ENCODE results near the gene GANC.

Gene GANC

GRCh38 chr15:42345504-42345903 lies 72.5 kb downstream of the GANC start:
- no peak for TF ChIP-seq ZFX (IDR thresholded peaks at IDR 0.05)
- TF ChIP-seq, protein P1, sequence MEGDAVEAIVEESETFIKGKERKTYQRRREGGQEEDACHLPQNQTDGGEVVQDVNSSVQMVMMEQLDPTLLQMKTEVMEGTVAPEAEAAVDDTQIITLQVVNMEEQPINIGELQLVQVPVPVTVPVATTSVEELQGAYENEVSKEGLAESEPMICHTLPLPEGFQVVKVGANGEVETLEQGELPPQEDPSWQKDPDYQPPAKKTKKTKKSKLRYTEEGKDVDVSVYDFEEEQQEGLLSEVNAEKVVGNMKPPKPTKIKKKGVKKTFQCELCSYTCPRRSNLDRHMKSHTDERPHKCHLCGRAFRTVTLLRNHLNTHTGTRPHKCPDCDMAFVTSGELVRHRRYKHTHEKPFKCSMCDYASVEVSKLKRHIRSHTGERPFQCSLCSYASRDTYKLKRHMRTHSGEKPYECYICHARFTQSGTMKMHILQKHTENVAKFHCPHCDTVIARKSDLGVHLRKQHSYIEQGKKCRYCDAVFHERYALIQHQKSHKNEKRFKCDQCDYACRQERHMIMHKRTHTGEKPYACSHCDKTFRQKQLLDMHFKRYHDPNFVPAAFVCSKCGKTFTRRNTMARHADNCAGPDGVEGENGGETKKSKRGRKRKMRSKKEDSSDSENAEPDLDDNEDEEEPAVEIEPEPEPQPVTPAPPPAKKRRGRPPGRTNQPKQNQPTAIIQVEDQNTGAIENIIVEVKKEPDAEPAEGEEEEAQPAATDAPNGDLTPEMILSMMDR (conservative IDR thresholded peaks at IDR 0.05) = no peak
- no peak overlapping the region for H3K27ac ChIP-seq

DNA sequence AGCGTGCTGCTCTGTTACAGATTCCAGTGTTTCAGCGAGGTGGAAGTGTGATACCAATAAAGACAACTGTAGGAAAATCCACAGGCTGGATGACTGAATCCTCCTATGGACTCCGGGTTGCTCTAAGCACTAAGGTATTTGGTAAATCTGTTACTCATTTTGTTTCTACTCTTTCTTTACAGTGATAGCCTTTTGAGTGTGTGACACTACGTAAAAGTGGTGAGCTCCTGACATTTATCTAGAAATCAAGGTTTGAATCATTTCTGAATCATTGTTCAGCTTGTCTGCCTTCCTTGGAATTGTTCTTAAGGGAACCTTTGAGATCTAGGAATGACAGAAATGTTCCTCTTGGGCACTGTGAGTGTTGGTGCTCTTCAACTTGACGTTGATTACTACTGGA lies 75.1 kb downstream of the GANC start:
- TF ChIP-seq ZFX (IDR thresholded peaks at IDR 0.05) = no peak
- TF ChIP-seq, protein P1 (conservative IDR thresholded peaks at IDR 0.05) = no peak
- H3K27ac ChIP-seq = no peak overlapping the region

GRCh38 chr15:42349186-42349585 lies 76.2 kb downstream of the GANC start:
- no peak overlapping the region for H3K27ac ChIP-seq
- TF ChIP-seq ZFX (IDR thresholded peaks at IDR 0.05) = no peak
- TF ChIP-seq, protein P1 (conservative IDR thresholded peaks at IDR 0.05) = no peak

DNA sequence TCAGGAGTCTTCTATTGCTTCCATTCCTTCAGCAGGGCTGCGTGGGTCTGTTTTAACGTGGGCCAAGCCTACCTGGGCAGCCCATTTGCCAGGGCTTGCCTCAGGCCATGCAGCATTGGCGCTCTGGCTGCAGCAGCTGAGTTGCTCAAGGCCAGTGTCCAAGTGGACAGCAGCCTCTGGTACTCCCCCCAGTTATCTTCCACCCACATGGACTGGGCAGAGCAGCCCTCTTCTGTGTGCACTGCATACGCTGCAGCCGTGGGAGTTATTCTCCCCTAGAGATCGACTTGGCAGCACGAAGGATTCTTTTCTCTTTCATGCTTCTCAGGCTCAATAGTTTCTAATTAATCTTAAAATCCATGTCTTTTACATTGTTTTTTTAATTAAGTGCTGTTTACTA lies 79.4 kb downstream of the GANC start:
- H3K27ac ChIP-seq = no peak overlapping the region
- TF ChIP-seq, protein P1 (conservative IDR thresholded peaks at IDR 0.05) = no peak
- no peak for TF ChIP-seq ZFX (IDR thresholded peaks at IDR 0.05)

- H3K27ac ChIP-seq = no peak overlapping the region
- TF ChIP-seq, protein P1 (conservative IDR thresholded peaks at IDR 0.05) = no peak
- TF ChIP-seq ZFX (IDR thresholded peaks at IDR 0.05) = no peak
Measured at GRCh38 chr15:42353061-42353460, 80.1 kb downstream of the GANC start.

GRCh38 chr15:42354824-42355223 lies 81.8 kb downstream of the GANC start:
- TF ChIP-seq, protein P1 (conservative IDR thresholded peaks at IDR 0.05) = no peak
- no peak for TF ChIP-seq ZFX (IDR thresholded peaks at IDR 0.05)
- H3K27ac ChIP-seq = no peak overlapping the region

GRCh38 chr15:42355291-42355690 lies 82.3 kb downstream of the GANC start:
- TF ChIP-seq, protein P1 (conservative IDR thresholded peaks at IDR 0.05) = no peak
- TF ChIP-seq ZFX (IDR thresholded peaks at IDR 0.05) = no peak
- no peak overlapping the region for H3K27ac ChIP-seq
